Astrocyte of the hippocampus (primary cell): ENCODE data around the gene FBXO36.

Experiments
- DNase-seq: peaks from one replicate; pipeline ENCODE4 v3.0.0; 2011; ENCODE audit warnings: low read depth, low spot score

Gene FBXO36

GRCh38 chr2:230048010-230048671, 125.8 kb downstream of the FBXO36 start:
- peak; percentile 34 for DNase-seq

- DNase-seq = no peak
These were observed 127.8 kb downstream of the FBXO36 start for GRCh38 chr2:230050136-230050535.

- no peak for DNase-seq
These were observed 130.0 kb downstream of the FBXO36 start for GRCh38 chr2:230052299-230052698.

- peak; percentile 79 for DNase-seq
These were observed 131.6 kb downstream of the FBXO36 start for GRCh38 chr2:230053753-230054478.

- no peak for DNase-seq
These were observed 138.5 kb downstream of the FBXO36 start for GRCh38 chr2:230060672-230061293.
